Heart right ventricle (tissue), 16 donors: ENCODE measurements around the gene IKZF5. TPM values are rescaled to one million over a fixed set of nuclear protein-coding genes. Genes with fewer than 3 reads are reported as not detected.

Experiments used
- ATAC-seq, 8 donors: fragments of 200-7000 bp; cut with Tn5 transposase; one replicate each; pipeline ENCODE4 v1.9.1; 2020; ENCODE audit warnings: mild to moderate bottlenecking in 8 of 8, moderate library complexity in 8 of 8, moderate number of reproducible peaks in 1 of 8
- DNase-seq, 2 donors: peaks; one replicate each; pipeline ENCODE4 v3.0.0-alpha.2; 2020
- H3K27ac ChIP-seq, 10 donors: fragments of 200-600 bp; sonication (generic) in 2 of 10; one replicate each; pipeline versions ENCODE4 v1.5.0 to v1.8.0; 2020 to 2022; ENCODE audit warnings: mild to moderate bottlenecking in 3 of 10
- H3K27me3 ChIP-seq, 7 donors: fragments of 200-600 bp; one replicate each; pipeline ENCODE4 v1.8.0; 2021 to 2022; ENCODE audit warnings: mild to moderate bottlenecking in 2 of 7
- H3K36me3 ChIP-seq, 9 donors: fragments of 200-600 bp; sonication (generic) in 1 of 9; one replicate each; pipeline versions ENCODE4 v1.5.0 to v1.8.0; 2020 to 2022; ENCODE audit warnings: mild to moderate bottlenecking in 2 of 9
- H3K4me1 ChIP-seq, 9 donors: fragments of 200-600 bp; sonication (generic) in 1 of 9; one replicate each; pipeline versions ENCODE4 v1.5.0 to v1.8.0; 2020 to 2022; ENCODE audit warnings: mild to moderate bottlenecking in 4 of 9
- H3K4me3 ChIP-seq, 10 donors: fragments of 200-600 bp; sonication (generic) in 2 of 10; one replicate each; pipeline versions ENCODE4 v1.5.0 to v1.8.0; 2020 to 2022; ENCODE audit warnings: mild to moderate bottlenecking in 7 of 10, moderate library complexity in 2 of 10
- H3K9me3 ChIP-seq, 11 donors: fragments of 200-600 bp in 10 of 11; sonication (generic) in 2 of 11; one replicate each; pipeline versions ENCODE4 v1.5.0 to v1.8.0; 2013 to 2022; ENCODE audit warnings: mild to moderate bottlenecking in 2 of 11, control low read depth in 1 of 11, moderate library complexity in 1 of 11
- WGBS, 2 donors: extraction: QIAGEN DNeasy Blood & Tissue Kit; methylation state at CpG; one replicate each; pipeline ENCODE4 v1.1.7; 2013; ENCODE audit warnings: inconsistent platforms in 1 of 2; 5-methylcytosine and 5-hydroxymethylcytosine counted together
- intact Hi-C, 10 donors: fragments of 100-400 bp; cut with DNase I; formaldehyde crosslinking; loops; one replicate each; pipeline versions ENCODE4 v1.11.1 to v1.14.2; 2022
- polyA plus RNA-seq, 2 donors: library from polyadenylated mRNA; stranded (reverse); fragments of 200-250 nt; gene quantifications; one replicate each; pipeline ENCODE4 v1.2.3, GENCODE V29; 2013
- total RNA-seq, 10 donors: library from RNA; stranded (reverse); fragmentation: NEBNext Ultra II Directional in 3 of 10; extraction: Animal tissue kit (Norgen Biotek cat#: 25700) in 3 of 10; gene quantifications; one replicate each; pipeline versions ENCODE4 v1.2.1 to v1.2.4, GENCODE V29; 2021 to 2023
- TF ChIP-seq, protein P1 (sequence below), 9 donors: fragments of 200-600 bp; sonication (generic) in 2 of 9; IDR thresholded peaks; one replicate each; pipeline versions ENCODE4 v1.5.0 to v1.8.0; 2021 to 2022; ENCODE audit warnings: antibody characterized with exemption in 9 of 9, mild to moderate bottlenecking in 5 of 9, moderate library complexity in 1 of 9
- donor health status: Arrhythmogenic right ventricular cardiomyopathy.
- donor health status: ischemic (EF 13 %, LVEDD 7.1; RV severe dilation, severe dysfunction).
- donor health status: healthy with polysubstance abuse.
- donor health status: DM: no; HTN: yes; CAD: no.
- donor health status: DM: no; HTN: no; CAD: no.
- donor health status: ischemic (EF 25% LVEDD 6.9; RV normal size, moderate dysfunction).
- donor health status: ischemic (EF 25% LVEDD 5.7; RV mildly dilated, moderate dysfunction).
- donor health status: healthy.
- donor health status: DM: yes; HTN: yes; CAD: no.
- donor health status: Ischemic cardiomyopathy.
- donor health status: ischemic (EF 35%, LVEDD 5.7; RV mildly dilated, moderate dysfunction).
- donor health status: nonischemic (EF 11% LVEDD 7.7; RV severe dilation, severe dysfunction).
- donor health status: DM: yes; HTN: yes; CAD: no.
- donor health status: PGD.
- donor health status: ischemic (EF 29% LVEDD 5.4; RV normal size, mild dysfunction).
- donor health status: nonischemic (EF 23%, LVEDD 6.1; RV moderate dilation, normal function).

Gene IKZF5
- total and polyA plus RNA-seq, 12 donors, result 3.8 to 14.4 (median 10.9) TPM

DNA sequence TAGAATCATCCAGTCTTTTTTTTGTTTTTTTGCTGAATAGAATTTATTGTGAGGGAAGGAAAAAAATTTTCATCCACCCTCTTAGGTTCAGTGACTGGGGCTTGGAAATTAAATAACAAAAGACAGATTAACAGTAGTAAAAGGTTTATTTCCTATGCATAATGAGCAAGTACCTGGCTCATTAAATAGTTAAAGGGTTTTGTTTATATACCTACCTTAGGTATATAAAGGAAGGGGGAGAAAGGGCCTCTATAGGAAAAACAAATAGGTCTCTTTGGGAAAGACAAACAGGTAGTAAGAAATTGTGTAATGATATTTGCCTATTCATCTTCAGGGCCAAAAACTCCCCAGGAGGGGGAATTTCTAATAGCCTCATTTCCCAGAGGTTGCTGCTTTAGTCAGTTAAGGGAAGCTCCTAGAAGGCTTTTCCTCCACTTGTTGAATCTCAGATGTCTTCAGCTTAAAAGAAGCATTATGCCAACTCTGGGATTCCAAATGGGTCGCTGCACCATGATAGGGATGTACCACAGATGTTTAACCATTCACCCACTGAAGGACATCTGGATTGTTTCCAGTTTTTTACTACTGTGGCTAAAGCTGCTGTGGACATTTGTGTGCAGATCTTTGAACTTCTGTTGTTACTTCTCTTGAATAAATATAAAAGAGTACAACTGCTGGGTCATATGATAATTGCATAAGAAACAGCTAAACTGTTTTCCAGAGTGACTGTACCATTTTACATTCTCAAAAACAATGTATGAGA, 11.5 kb upstream of the IKZF5 start:
- H3K36me3 ChIP-seq, result no peaks in the 10 kb centered on the region
- intact Hi-C loops, result no loop called here
- no peak overlapping the region for H3K4me3 ChIP-seq
- H3K27me3 ChIP-seq, result no peaks in the 10 kb centered on the region
- DNase-seq (no peak), ATAC-seq (no peak)
- no peaks in the 10 kb centered on the region for H3K9me3 ChIP-seq
- WGBS, 2 donors, result 70 to 73% methylated on average over 1 of the region's 1 CpG
- no peaks in the 10 kb centered on the region for H3K4me1 ChIP-seq
- TF ChIP-seq, protein P1, sequence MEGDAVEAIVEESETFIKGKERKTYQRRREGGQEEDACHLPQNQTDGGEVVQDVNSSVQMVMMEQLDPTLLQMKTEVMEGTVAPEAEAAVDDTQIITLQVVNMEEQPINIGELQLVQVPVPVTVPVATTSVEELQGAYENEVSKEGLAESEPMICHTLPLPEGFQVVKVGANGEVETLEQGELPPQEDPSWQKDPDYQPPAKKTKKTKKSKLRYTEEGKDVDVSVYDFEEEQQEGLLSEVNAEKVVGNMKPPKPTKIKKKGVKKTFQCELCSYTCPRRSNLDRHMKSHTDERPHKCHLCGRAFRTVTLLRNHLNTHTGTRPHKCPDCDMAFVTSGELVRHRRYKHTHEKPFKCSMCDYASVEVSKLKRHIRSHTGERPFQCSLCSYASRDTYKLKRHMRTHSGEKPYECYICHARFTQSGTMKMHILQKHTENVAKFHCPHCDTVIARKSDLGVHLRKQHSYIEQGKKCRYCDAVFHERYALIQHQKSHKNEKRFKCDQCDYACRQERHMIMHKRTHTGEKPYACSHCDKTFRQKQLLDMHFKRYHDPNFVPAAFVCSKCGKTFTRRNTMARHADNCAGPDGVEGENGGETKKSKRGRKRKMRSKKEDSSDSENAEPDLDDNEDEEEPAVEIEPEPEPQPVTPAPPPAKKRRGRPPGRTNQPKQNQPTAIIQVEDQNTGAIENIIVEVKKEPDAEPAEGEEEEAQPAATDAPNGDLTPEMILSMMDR (IDR thresholded peaks at IDR 0.05), result no peak
- H3K27ac ChIP-seq, result no peak overlapping the region

DNA sequence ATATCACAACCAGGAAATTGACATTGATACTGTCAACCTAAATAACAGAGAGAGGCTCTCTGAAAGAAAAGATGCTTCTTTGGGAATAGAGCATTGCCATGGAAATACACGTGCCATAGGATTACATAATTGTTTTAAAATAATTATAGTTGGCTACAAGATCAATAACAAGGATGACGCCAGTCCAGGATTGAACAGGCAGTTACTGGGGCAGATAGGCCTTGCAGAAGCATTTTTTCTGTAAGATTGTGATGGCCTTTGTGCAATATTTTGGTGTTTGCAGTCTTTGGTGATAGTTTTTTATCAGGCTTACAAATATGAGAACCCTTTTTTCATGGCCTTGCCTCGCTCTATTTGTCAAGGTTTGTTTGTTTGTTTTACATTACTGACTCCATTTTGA, 10.7 kb upstream of the IKZF5 start:
- intact Hi-C loops, result no loop called here
- Histone ChIP-seq H3K9me3 (no peaks in the 10 kb centered on the region), H3K4me1 (no peaks in the 10 kb centered on the region), H3K36me3 (no peaks in the 10 kb centered on the region), H3K27ac (no peak overlapping the region), H3K27me3 (no peaks in the 10 kb centered on the region), H3K4me3 (no peak overlapping the region)
- WGBS, 2 donors, result 72 to 92% methylated on average over 3 of the region's 3 CpGs
- DNase-seq, result no peak
- TF ChIP-seq, protein P1 (IDR thresholded peaks at IDR 0.05), result no peak
- ATAC-seq, result no peak

GRCh38 chr10:123018531-123018930, 9.9 kb upstream of the IKZF5 start:
- ATAC-seq (no peak), DNase-seq (no peak)
- H3K4me1 ChIP-seq, result no peaks in the 10 kb centered on the region
- TF ChIP-seq, protein P1 (IDR thresholded peaks at IDR 0.05), result no peak
- intact Hi-C loops, result no loop called here
- H3K4me3 ChIP-seq, result no peak overlapping the region
- 86 to 89% methylated on average over 7 of the region's 7 CpGs for WGBS, 2 donors
- no peaks in the 10 kb centered on the region for H3K36me3 ChIP-seq
- no peaks in the 10 kb centered on the region for H3K9me3 ChIP-seq
- H3K27ac ChIP-seq, result no peak overlapping the region
- H3K27me3 ChIP-seq, result no peaks in the 10 kb centered on the region

DNA sequence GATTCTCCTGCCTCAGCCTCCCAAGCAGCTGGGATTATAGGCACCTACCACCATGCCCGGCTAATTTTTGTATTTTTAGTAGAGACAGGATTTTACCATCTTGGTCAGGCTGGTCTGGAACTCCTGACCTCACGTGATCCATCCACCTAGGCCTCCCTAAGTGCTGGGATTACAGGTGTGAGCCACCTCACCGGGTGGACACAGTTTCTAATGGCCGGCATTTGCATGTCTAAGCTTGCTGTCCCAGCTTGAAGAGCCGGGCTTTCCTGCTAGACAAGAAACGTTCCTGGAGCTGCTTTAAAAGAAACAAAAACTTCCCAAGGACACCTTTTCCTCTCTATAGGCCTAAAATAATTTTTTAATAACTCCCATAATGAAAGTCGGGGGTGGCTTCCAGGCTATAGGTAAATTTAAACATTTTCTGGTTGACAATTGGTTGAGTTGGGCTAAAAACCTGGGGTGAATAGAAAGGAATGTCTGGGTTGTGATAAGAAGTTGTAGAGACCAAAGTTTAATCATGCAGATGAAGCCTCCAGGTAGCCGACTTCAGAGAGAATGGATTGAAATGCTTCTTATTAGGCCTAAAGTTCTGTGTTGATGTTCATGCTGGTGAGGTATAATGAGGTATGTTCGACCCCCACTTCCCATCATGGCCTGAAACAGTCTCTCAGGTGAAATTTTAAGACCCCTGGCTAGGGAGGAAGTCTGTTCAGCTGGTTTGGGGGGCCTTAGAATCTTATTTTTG, 9.0 kb upstream of the IKZF5 start:
- intact Hi-C loops, result no loop called here
- Histone ChIP-seq H3K27ac (no peak overlapping the region), H3K36me3 (peaks cover 0 to 2% (median 0%) of the 10 kb centered on the region in 9 donors), H3K4me3 (no peak overlapping the region), H3K27me3 (no peaks in the 10 kb centered on the region), H3K4me1 (no peaks in the 10 kb centered on the region), H3K9me3 (no peaks in the 10 kb centered on the region)
- whole genome bisulfite sequencing, 2 donors, result 71 to 77% methylated on average over 9 of the region's 9 CpGs
- ATAC-seq (no peak), DNase-seq (no peak)
- TF ChIP-seq, protein P1 (IDR thresholded peaks at IDR 0.05), result no peak
